IPS DF 4.7 (cell line): ENCODE results near the gene MMP11.

Source experiments
- DNase-seq: peaks from one replicate; pipeline ENCODE4 v3.0.0-alpha.2; 2013; ENCODE audit warnings: low spot score; ENCODE audit errors: extremely low read depth

Gene MMP11

GRCh38 chr22:23759566-23759965, 13.1 kb upstream of the MMP11 start:
- DNase-seq = no peak

- no peak for DNase-seq
These were observed 12.6 kb upstream of the MMP11 start for GRCh38 chr22:23760056-23760455.

GRCh38 chr22:23762842-23763578, 9.6 kb upstream of the MMP11 start, which contains the start of gene C22orf15:
Gene C22orf15, plus strand, starts transcription at chr22:23762990. Its CDS starts 317 bp downstream, at chr22:23763307.
- no peak for DNase-seq

- DNase-seq = no peak
These were observed 9.1 kb upstream of the MMP11 start for GRCh38 chr22:23763579-23763945.

- DNase-seq = no peak
These were observed 8.7 kb upstream of the MMP11 start for GRCh38 chr22:23763954-23764353.

GRCh38 chr22:23764899-23765881, 7.5 kb upstream of the MMP11 start:
- no peak for DNase-seq

- no peak for DNase-seq
These were observed 5.4 kb upstream of the MMP11 start for GRCh38 chr22:23767303-23767672.

- no peak for DNase-seq
These were observed 4.7 kb upstream of the MMP11 start, which contains the start of gene CHCHD10 for GRCh38 chr22:23767673-23768548. Gene CHCHD10, minus strand, starts transcription at chr22:23767972. Its CDS starts 98 bp downstream, at chr22:23767874.

GRCh38 chr22:23769321-23769965, 3.2 kb upstream of the MMP11 start:
- no peak for DNase-seq

- no peak for DNase-seq
These were observed 367 bp upstream of the MMP11 start for GRCh38 chr22:23772315-23772648.

GRCh38 chr22:23773483-23774113, 949 bp downstream of the MMP11 start:
- DNase-seq = no peak

GRCh38 chr22:23774114-23774921, 1.7 kb downstream of the MMP11 start:
- DNase-seq = no peak

- no peak for DNase-seq
These were observed 2.3 kb downstream of the MMP11 start for GRCh38 chr22:23774922-23775436.

GRCh38 chr22:23775779-23776375, 3.2 kb downstream of the MMP11 start:
- DNase-seq = no peak

- no peak for DNase-seq
These were observed 5.3 kb downstream of the MMP11 start for GRCh38 chr22:23777776-23778576.

- no peak for DNase-seq
These were observed 5.9 kb downstream of the MMP11 start for GRCh38 chr22:23778577-23778900.

- no peak for DNase-seq
These were observed 6.4 kb downstream of the MMP11 start for GRCh38 chr22:23779083-23779482.

- DNase-seq = no peak
These were observed 7.1 kb downstream of the MMP11 start for GRCh38 chr22:23779731-23780130.
